Adrenal gland (tissue), 5 donors: ENCODE measurements around the gene NMS.

Experiments
- CTCF ChIP-seq, 6 experiments: fragments of 450-650 bp in 4 of 6; fragments of 200-600 bp in 2 of 6; sonication (generic) in 1 of 6; IDR thresholded peaks; 1 replicate in 5 of 6; 2 replicates in 1 of 6; pipeline versions ENCODE4 v1.5.1 to v1.8.0; 2016 to 2021; ENCODE audit warnings: antibody characterized with exemption in 6 of 6, mild to moderate bottlenecking in 2 of 6, moderate library complexity in 1 of 6
- POLR2A ChIP-seq, 2 donors: fragments of 450-650 bp; IDR thresholded peaks; one replicate each; pipeline ENCODE4 v1.6.1; 2017; ENCODE audit warnings: antibody characterized with exemption in 2 of 2, mild to moderate bottlenecking in 2 of 2, moderate library complexity in 1 of 2
- donor health status: DM: no; HTN: no; CAD: no.

DNA sequence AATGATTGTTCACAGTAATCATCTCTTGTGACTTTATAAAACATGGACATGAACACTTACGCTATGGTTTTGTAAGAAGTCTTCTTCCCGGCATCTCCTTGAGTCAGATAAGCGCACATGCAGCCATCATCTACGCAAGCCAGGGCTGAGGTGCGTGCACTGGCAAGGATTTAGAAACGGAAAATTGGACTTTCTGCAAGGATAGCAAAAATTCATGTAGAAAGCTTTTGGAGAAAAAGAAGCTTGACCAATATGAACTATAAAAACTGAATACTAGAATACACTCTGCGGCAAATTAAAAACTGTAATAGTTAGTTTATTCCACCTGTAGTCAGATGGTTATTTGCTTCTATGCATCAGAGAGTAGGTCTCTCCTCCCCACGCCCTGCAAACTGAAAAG, 6.3 kb downstream of the NMS start:
- TF ChIP-seq POLR2A (IDR thresholded peaks at IDR 0.05): no peak
- no peak for TF ChIP-seq CTCF (IDR thresholded peaks at IDR 0.05)
